Psoas muscle (tissue), 8 donors: ENCODE measurements around the gene SPOCD1. TPM values are rescaled to one million over a fixed set of nuclear protein-coding genes. Genes with fewer than 3 reads are reported as not detected.
A peak's percentile ranks its signal among the peaks of the same experiment; 100 is the strongest.

Source experiments
- ATAC-seq, 4 donors: fragments of 200-7000 bp; cut with Tn5 transposase; one replicate each; pipeline ENCODE4 v1.9.1; 2020; ENCODE audit warnings: moderate library complexity in 3 of 4, mild to moderate bottlenecking in 2 of 4
- DNase-seq, 2 donors: peaks; one replicate each; pipeline ENCODE4 v3.0.0-alpha.2; 2020
- H3K27ac ChIP-seq: fragments of 200-600 bp; one replicate; pipeline ENCODE4 v1.8.0; 2022
- H3K27me3 ChIP-seq, 3 donors: fragments of 200-600 bp in 1 of 3; one replicate each; pipeline versions ENCODE4 v1.6.1 to v1.8.0; 2013 to 2022; ENCODE audit warnings: low read length in 2 of 3, mild to moderate bottlenecking in 2 of 3, moderate library complexity in 1 of 3; ENCODE audit not compliant: insufficient read depth in 3 of 3
- H3K36me3 ChIP-seq, 2 donors: fragments of 200-600 bp in 1 of 2; one replicate each; pipeline versions ENCODE4 v1.6.1 to v1.8.0; 2013 to 2022; ENCODE audit warnings: low read depth in 1 of 2, mild to moderate bottlenecking in 1 of 2, moderate library complexity in 1 of 2; ENCODE audit not compliant: insufficient read depth in 1 of 2
- H3K4me1 ChIP-seq: fragments of 200-600 bp; one replicate; pipeline ENCODE4 v1.8.0; 2022
- H3K4me3 ChIP-seq: fragments of 200-600 bp; one replicate; pipeline ENCODE4 v1.8.0; 2022; ENCODE audit warnings: mild to moderate bottlenecking
- H3K9me3 ChIP-seq: fragments of 200-600 bp; one replicate; pipeline ENCODE4 v1.8.0; 2022
- CTCF ChIP-seq: fragments of 200-600 bp; IDR thresholded peaks from one replicate; pipeline ENCODE4 v1.8.0; 2022; ENCODE audit warnings: antibody characterized with exemption
- WGBS, 3 donors: extraction: QIAGEN DNeasy Blood & Tissue Kit; methylation state at CpG; one replicate each; pipeline versions ENCODE4 v1.1.6 to v1.1.7; 2013; 5-methylcytosine and 5-hydroxymethylcytosine counted together
- intact Hi-C, 2 donors: fragments of 100-400 bp; cut with DNase I; formaldehyde crosslinking; loops; one replicate each; pipeline versions ENCODE4 v1.11.0 to v1.14.2; 2022
- polyA plus RNA-seq, 3 donors: library from polyadenylated mRNA; stranded (reverse); fragments of 200-250 nt; gene quantifications; one replicate each; pipeline ENCODE4 v1.2.3, GENCODE V29; 2013
- total RNA-seq, 4 donors: library from RNA; stranded (reverse); fragmentation: NEBNext Ultra II Directional in 2 of 4; extraction: Animal tissue kit (Norgen Biotek cat#: 25700) in 2 of 4; gene quantifications; one replicate each; pipeline versions ENCODE4 v1.2.1 to v1.2.4, GENCODE V29; 2021 to 2023
- donor health status: healthy with polysubstance abuse.
- donor health status: DM: no; HTN: no; CAD: no; lungs with moderate emphysema.
- donor health status: Bipolar disorder and iron deficiency.
- donor health status: healthy.
- donor health status: DM: yes; HTN: yes; CAD: no.
- donor health status: DM: no; HTN: no; CAD: no.
- donor health status: DM: no; HTN: no; CAD: no.
- donor health status: DM: yes; HTN: yes; CAD: no.

Gene SPOCD1
- total and polyA plus RNA-seq, 7 donors = 0.05 to 2.5 (median 0.15) TPM; not detected in 2

- 27 to 39% (median 32%) methylated on average over 11 of the region's 11 CpGs for WGBS, 3 donors
- H3K27ac ChIP-seq = no peak overlapping the region
- H3K4me1 ChIP-seq = peaks cover 33% of the 10 kb centered on the region
- DNase-seq (no peak), ATAC-seq (peak in 2 of 4 donors; percentile 30 to 38)
- H3K27me3 ChIP-seq = no peaks in the 10 kb centered on the region
- no peak for TF ChIP-seq CTCF
- H3K4me3 ChIP-seq = no peak overlapping the region
- H3K9me3 ChIP-seq = no peaks in the 10 kb centered on the region
- H3K36me3 ChIP-seq = no peaks in the 10 kb centered on the region
- intact Hi-C loops = no loop called here
Measured at GRCh38 chr1:31750858-31751510, 64.8 kb downstream of the SPOCD1 start.

- intact Hi-C loops = no loop called here
- WGBS, 3 donors = 70 to 81% (median 76%) methylated on average over 7 of the region's 7 CpGs
Measured at GRCh38 chr1:31749785-31750735, 65.8 kb downstream of the SPOCD1 start.

GRCh38 chr1:31748365-31748764, 67.5 kb downstream of the SPOCD1 start:
- no peak for ATAC-seq
- no peaks in the 10 kb centered on the region for H3K36me3 ChIP-seq
- intact Hi-C loops = no loop called here
- TF ChIP-seq CTCF = no peak
- no peak overlapping the region for H3K4me3 ChIP-seq
- H3K4me1 ChIP-seq = peaks cover 11% of the 10 kb centered on the region
- no peak overlapping the region for H3K27ac ChIP-seq
- no peaks in the 10 kb centered on the region for H3K9me3 ChIP-seq
- no peak for DNase-seq
- no peaks in the 10 kb centered on the region for H3K27me3 ChIP-seq
- 60 to 72% (median 71%) methylated on average over 4 of the region's 4 CpGs for WGBS, 3 donors

More at GRCh38 chr1:31749785-31750735, 65.8 kb downstream of the SPOCD1 start:
- DNase-seq (no peak), ATAC-seq (no peak)
- TF ChIP-seq CTCF = no peak
- Histone ChIP-seq H3K27me3 (no peaks in the 10 kb centered on the region), H3K27ac (no peak overlapping the region), H3K4me3 (no peak overlapping the region), H3K36me3 (no peaks in the 10 kb centered on the region), H3K9me3 (no peaks in the 10 kb centered on the region), H3K4me1 (peaks cover 26% of the 10 kb centered on the region)

GRCh38 chr1:31747304-31747703, 68.5 kb downstream of the SPOCD1 start:
- Histone ChIP-seq H3K36me3 (no peaks in the 10 kb centered on the region), H3K9me3 (no peaks in the 10 kb centered on the region), H3K27ac (no peak overlapping the region), H3K4me1 (peaks cover 3% of the 10 kb centered on the region), H3K27me3 (no peaks in the 10 kb centered on the region), H3K4me3 (no peak overlapping the region)
- intact Hi-C loops = no loop called here
- no peak for TF ChIP-seq CTCF
- WGBS, 3 donors = 93 to 95% (median 95%) methylated on average over 1 of the region's 1 CpG
- ATAC-seq = no peak
- DNase-seq = no peak
